Erythroblast (primary cell): ENCODE measurements around the gene D2HGDH.

ENCODE experiments used
- GATA1 ChIP-seq: IDR thresholded peaks from 2 replicates; pipeline ENCODE4 v1.6.1; 2011; ENCODE audit warnings: low read depth, mild to moderate bottlenecking, control low read depth, low read length, moderate library complexity
- POLR2A ChIP-seq: IDR thresholded peaks from 2 replicates; pipeline ENCODE4 v1.6.1; 2011; ENCODE audit warnings: mild to moderate bottlenecking, low read length

GRCh38 chr2:241752689-241753276, 18.4 kb downstream of the D2HGDH start:
- TF ChIP-seq POLR2A (no peak), GATA1 (no peak)
